Myocyte (in vitro differentiated cells): Measurements from ENCODE around the gene MARK1. TPM values are rescaled to one million over a fixed set of nuclear protein-coding genes. Genes with fewer than 3 reads are reported as not detected.

Experiments used
- DNase-seq: peaks from one replicate; pipeline ENCODE4 v3.0.0-alpha.2; 2012; ENCODE audit warnings: low read depth
- polyA plus RNA-seq: library from polyadenylated mRNA; unstranded; fragments of >200 nt; gene quantifications from one replicate; pipeline ENCODE4 v1.2.1, GENCODE V29; 2012; ENCODE audit warnings: missing spikeins
- total RNA-seq: library from RNA; depleted of rRNA; stranded (reverse); fragments of >200 nt; gene quantifications from 2 replicates; pipeline ENCODE4 v1.2.3, GENCODE V29; 2014

Gene MARK1
- total RNA-seq, result 0.08 TPM in 1 of 2 replicates, not detected in the other
- not detected for polyA plus RNA-seq

- DNase-seq, result peak; percentile 26
Measured at GRCh38 chr1:220527908-220528678, at the start of gene MARK1. TSS of gene MARK1 (plus strand) at chr1:220528136. CDS start at chr1:220528823, 687 bp downstream.

DNA sequence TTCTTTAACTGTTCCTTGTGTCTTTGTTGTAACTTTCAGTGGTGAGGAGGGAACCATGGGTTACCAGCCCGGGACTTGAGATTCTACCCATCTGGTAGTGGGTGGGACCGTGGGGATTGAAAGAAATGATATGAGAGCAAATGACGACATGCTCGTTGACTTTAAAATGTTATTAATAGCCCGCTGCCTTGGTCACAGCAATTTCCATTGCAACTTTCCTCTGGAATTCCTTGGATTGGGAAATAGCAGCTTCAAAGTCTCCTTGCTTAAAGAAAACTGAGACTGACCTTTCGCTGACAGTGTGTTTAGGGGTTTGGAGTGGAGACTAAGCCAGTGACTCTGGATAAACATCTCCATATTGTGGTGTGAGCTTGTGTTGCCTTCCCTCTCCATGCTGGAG lies 44.2 kb upstream of the MARK1 start:
- DNase-seq, result no peak

DNA sequence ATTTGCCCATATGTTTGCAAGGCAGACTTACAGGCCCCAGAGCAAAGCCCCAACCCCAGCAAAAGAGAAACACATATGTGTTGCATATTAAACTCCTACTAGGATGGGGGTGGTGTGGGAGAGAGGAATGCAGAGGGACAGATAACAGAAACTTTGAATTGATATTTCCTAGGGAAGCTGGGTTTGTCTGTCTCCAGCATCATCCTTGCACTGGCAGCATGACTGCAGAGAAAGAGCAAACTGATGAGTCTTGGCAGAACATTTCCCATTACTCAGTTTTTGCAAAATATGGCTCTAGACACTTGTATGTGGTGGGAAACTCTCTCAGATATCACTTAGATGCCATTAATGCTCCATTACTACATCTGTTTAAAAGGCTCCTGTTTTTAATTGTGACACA lies 43.8 kb upstream of the MARK1 start:
- no peak for DNase-seq

DNA sequence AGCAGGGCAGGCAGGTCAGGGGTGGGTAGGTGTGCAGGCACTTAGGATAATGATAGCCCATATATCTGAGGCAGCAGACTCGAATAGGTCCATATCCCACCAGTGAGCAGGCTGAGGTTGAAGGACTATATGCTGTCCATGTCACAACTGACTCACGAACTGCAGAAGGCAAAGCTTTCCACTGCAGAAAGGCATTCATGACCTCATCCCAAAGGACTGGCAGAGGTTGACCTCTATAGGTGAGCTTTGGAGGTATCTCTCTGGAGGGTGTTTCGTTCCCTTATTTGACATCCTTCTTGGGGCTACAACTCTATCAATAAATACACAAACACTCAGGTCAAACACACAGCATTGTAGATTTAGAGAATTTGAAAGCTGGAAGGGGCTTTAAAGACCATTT lies 42.8 kb upstream of the MARK1 start:
- DNase-seq, result no peak

- DNase-seq, result no peak
Measured at GRCh38 chr1:220485791-220486190, 42.1 kb upstream of the MARK1 start.

DNA sequence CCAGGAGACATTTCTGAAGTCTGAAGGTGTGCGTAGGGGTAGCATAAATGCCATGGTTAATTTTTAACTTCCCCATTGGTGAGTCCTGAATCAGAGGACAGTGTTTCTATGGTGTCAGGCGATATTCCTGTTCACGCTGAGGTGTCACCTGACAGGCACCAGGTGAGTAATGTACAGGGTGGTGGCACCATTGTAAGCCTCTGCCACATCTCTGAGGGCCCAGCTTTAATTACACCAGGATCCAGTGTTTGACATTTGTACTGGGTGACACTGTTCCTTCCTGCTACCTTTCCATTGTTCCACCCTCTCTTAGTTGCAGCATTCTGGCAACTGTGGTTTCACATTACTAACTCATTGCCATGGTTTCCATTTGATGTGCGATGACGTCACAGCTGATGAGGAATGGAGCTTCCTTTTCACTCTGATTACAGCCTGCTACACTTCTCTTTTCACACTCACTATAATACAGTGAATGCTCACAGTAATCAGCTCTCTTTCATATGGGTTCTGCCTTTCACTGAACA lies 40.6 kb upstream of the MARK1 start:
- DNase-seq, result no peak

GRCh38 chr1:220491891-220492290 lies 36.0 kb upstream of the MARK1 start:
- no peak for DNase-seq

GRCh38 chr1:220497220-220497947 lies 30.6 kb upstream of the MARK1 start:
- no peak for DNase-seq

- DNase-seq, result peak; percentile 3
Measured at GRCh38 chr1:220498188-220498587, 29.7 kb upstream of the MARK1 start.

DNA sequence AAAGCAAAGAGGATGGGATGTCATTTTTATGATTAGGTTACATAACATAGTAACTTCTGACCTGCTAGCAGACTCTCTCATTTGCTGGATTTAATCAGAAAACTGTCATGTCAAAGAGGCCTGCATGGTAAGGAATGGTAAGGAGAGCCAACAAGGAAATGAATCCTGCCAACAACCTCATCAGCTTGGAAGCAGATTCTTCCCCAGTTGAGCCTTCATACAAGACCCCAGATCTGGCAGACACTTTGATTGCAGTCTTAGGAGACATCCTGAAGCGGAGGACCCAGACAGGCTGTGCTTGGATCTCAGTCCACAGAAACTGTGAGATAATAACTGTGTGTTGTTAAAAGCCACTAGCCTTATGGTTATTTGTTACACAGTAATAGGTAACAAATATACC lies 27.6 kb upstream of the MARK1 start:
- no peak for DNase-seq

GRCh38 chr1:220504329-220504728 lies 23.6 kb upstream of the MARK1 start:
- DNase-seq, result no peak

DNA sequence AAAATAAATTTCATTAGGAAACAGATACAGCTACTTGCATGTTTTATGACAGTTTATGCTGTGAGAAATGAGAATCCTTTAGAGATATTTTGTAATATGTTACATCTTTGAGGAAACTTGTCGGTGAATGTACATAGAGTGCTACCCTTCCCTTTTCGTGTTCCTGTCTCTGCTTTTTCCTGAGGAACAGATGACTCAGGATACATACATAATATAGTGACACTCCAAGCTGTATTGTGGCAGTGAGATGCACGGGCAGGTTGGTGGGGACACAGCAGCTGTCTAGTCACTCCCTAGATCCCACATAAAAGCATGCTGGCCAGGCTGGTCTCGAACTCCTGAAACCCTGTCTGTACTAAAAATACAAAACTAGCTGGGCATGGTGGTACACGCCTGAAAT lies 20.9 kb upstream of the MARK1 start:
- no peak for DNase-seq

DNA sequence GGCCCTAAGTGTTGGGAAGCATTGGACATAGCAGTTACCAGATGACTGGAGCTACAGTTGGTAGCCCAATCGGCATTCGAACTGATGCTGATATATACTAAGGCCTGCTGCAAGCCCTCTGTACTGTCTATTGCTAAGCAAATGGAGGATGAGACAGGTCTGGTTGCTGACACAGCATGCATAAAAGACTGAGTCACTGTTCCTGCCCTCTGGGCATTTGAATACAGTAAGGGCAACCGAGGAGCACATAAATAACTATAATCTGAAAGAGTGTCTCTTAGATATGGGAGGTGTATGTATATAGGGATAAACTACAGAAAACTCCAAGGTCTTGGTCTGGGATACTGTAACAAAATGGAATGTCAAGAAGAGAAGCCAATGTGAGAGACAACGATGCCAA lies 16.8 kb upstream of the MARK1 start:
- DNase-seq, result no peak

- DNase-seq, result no peak
Measured at GRCh38 chr1:220511785-220512184, 16.2 kb upstream of the MARK1 start.

DNA sequence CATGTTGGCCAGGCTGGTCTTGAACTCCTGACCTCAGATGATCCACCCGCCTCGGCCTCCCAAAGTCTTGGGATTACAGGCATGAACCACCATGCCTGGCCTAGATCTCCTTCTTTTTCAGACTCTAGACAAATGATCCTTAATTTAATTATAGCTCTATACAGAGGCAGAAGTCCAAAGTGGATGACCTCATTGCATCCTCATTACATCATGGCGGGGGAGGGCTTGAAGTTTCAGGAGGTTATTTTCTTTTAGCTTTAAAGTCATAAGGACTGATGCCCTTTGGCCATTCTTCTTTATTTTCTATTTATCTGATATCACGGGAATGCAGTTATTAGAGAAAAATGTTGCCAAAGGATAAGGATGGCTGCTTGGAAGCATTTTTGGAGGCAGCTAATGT lies 14.1 kb upstream of the MARK1 start:
- DNase-seq, result no peak

- no peak for DNase-seq
Measured at GRCh38 chr1:220514256-220514655, 13.7 kb upstream of the MARK1 start.

DNA sequence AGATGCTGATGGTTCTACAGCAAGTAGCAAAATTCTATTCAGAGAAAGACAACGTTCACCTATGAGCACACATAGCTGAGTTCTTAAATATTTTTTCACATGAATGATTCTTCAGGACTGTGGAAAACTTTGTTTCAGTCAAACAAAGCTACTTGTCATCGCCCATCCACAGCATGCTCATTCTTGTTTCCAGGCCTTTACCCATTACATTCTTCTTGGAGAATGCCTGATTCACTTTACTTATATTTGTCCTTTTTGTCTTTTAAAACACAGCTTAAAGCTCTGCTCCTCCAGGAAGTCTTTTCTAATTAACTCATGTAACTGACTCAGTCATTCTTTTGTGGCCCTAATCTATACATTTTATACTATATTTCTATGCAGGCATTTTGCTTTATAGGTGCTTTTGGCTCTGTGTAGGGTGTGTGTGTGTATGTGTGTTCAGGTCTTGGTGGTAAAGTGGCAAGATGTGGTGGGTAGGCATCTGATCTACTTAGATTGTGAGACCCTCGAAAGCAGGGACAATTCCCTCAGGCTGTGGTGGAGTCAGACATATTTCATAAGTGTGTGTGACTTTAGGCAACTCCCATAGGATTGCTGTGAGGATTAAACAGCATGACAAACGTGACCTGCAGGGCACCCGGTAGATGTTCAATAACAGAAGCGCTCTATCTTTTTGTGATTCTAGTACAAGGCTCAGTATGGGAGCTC lies 11.8 kb upstream of the MARK1 start:
- no peak for DNase-seq

GRCh38 chr1:220516722-220517042 lies 11.3 kb upstream of the MARK1 start:
- DNase-seq, result no peak

DNA sequence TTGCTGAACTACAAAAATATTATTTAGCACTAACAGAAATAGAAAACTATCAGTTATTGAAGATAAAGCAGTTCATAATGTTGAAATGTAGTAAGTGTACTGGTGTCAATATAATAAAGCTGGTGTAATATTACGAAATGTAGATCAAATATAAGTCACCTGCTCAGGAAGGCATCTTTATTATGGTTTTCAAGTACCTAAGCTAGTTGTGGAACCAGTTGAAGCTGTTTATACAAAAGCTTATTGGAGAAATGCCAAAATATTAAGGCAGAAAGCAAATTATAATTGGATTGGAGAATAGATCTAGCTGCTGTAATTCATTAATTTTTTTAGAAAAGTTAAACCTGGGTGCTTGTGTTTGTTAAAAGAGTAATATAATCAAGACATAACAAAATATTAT lies 6.2 kb upstream of the MARK1 start:
- DNase-seq, result no peak

GRCh38 chr1:220526294-220526693 lies 1.6 kb upstream of the MARK1 start:
- DNase-seq, result no peak

DNA sequence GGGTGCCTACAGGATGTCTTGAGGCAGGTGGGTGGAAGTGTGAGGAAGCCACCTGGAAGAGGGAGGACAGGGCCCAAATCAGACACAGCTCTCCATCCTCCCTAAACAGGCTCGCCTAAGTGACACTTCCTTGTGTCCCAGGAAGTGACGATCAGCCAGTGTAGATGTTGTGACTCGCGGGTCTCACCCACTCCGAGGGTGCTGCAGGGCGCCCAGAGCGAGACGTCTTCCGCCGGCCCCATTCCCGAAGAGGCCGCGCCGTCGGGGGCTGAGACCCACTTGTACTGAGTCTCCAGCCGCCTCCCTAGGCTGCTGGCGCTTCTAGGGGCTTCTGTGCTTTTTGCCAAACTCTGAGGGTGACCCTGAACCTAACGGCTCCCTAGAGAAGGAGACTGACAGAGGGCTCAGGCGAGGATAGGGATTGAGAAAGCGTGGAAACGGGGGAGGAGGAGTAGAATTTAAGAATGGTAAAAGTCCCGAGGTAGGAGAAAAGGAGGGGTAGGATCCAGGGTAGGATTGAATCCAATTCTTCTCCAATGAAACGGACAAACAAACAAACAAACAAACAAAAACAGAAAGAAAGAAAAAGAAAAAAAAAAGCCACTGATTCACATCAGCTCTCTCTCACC lies 543 bp upstream of the MARK1 start:
- DNase-seq, result no peak
